Measurements from ENCODE around the gene PHLDA1. TPM values are rescaled to one million over a fixed set of nuclear protein-coding genes. Genes with fewer than 3 reads are reported as not detected.

PHLDA1 gene
- total RNA-seq, 1 donor from 2014 or later = 16.2 TPM

DNA sequence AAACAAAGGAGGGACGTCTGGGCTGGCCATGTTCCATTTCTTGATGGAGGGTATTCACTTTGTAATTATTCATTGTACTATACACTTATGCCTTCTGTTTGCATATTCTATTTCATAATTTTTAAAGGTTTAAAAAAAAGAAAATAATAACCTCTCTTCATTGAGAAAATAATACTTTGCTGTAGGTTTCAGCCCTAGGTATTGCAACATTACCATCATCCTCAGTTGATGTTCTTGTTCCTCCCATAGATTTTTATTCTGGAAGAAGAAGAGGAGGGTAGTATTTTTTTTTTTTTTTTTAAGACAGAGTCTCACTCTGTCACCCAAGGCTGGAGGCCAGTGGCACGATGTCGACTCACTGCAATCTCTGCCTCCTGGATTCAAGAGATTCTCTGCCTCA is 54.7 kb downstream of the PHLDA1 start:
- intact Hi-C loops (cut with DNase I) = no loop called here
- TF ChIP-seq, protein P1, sequence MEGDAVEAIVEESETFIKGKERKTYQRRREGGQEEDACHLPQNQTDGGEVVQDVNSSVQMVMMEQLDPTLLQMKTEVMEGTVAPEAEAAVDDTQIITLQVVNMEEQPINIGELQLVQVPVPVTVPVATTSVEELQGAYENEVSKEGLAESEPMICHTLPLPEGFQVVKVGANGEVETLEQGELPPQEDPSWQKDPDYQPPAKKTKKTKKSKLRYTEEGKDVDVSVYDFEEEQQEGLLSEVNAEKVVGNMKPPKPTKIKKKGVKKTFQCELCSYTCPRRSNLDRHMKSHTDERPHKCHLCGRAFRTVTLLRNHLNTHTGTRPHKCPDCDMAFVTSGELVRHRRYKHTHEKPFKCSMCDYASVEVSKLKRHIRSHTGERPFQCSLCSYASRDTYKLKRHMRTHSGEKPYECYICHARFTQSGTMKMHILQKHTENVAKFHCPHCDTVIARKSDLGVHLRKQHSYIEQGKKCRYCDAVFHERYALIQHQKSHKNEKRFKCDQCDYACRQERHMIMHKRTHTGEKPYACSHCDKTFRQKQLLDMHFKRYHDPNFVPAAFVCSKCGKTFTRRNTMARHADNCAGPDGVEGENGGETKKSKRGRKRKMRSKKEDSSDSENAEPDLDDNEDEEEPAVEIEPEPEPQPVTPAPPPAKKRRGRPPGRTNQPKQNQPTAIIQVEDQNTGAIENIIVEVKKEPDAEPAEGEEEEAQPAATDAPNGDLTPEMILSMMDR (IDR thresholded peaks at IDR 0.05) = no peak
- H3K9me3 ChIP-seq = no peaks in the 10 kb centered on the region
- H3K27me3 ChIP-seq = no peaks in the 10 kb centered on the region
- H3K36me3 ChIP-seq = no peaks in the 10 kb centered on the region
- H3K27ac ChIP-seq = peak overlapping the region; percentile 65
- peaks cover 59% of the 10 kb centered on the region for H3K4me1 ChIP-seq
- no peak overlapping the region for H3K4me3 ChIP-seq
- DNase-seq (no peak), ATAC-seq (no peak)

GRCh38 chr12:75976113-75976512 is 55.5 kb downstream of the PHLDA1 start:
- ATAC-seq (no peak), DNase-seq (no peak)
- TF ChIP-seq, protein P1 (IDR thresholded peaks at IDR 0.05) = no peak
- Histone ChIP-seq H3K27me3 (no peaks in the 10 kb centered on the region), H3K36me3 (no peaks in the 10 kb centered on the region), H3K9me3 (no peaks in the 10 kb centered on the region), H3K27ac (peak overlapping the region; percentile 9), H3K4me3 (no peak overlapping the region), H3K4me1 (peaks cover 52% of the 10 kb centered on the region)
- intact Hi-C loops (cut with DNase I) = no loop called here

- H3K36me3 ChIP-seq = no peaks in the 10 kb centered on the region
- H3K4me1 ChIP-seq = peaks cover 52% of the 10 kb centered on the region
- H3K4me3 ChIP-seq = no peak overlapping the region
- H3K27me3 ChIP-seq = no peaks in the 10 kb centered on the region
- TF ChIP-seq, protein P1 (IDR thresholded peaks at IDR 0.05) = no peak
- no peak overlapping the region for H3K27ac ChIP-seq
- ATAC-seq (no peak), DNase-seq (no peak)
- intact Hi-C loops (cut with DNase I) = no loop called here
- no peaks in the 10 kb centered on the region for H3K9me3 ChIP-seq
Measured at GRCh38 chr12:75975702-75976101, 55.9 kb downstream of the PHLDA1 start.

Other genes with a start within 250 kb of the PHLDA1 start
- gene NAP1L1, start 52.9 kb upstream of the PHLDA1 start, total RNA-seq = 500 TPM